Loucy (cell line): ENCODE data around the gene DCAF6.

Source experiments
- H2AFZ ChIP-seq: fragments of 200-600 bp; sonication (generic); 2 replicates; pipeline ENCODE4 v1.6.0; 2016; ENCODE audit warnings: antibody characterized with exemption, mild to moderate bottlenecking, low read length, moderate library complexity
- H3F3A ChIP-seq: fragments of 200-600 bp; 2 replicates; pipeline ENCODE4 v1.6.0; 2016; ENCODE audit warnings: antibody characterized with exemption, low read depth, mild to moderate bottlenecking
- H3K27me3 ChIP-seq: fragments of 200-600 bp; sonication (generic); 2 replicates; pipeline ENCODE4 v1.6.1; 2014; ENCODE audit warnings: low read length, mild to moderate bottlenecking; ENCODE audit not compliant: insufficient read depth, poor library complexity, severe bottlenecking
- H3K36me3 ChIP-seq: fragments of 200-600 bp; sonication (generic); 2 replicates; pipeline ENCODE4 v1.6.1; 2016; ENCODE audit warnings: low read length; ENCODE audit not compliant: insufficient read depth
- H3K4me1 ChIP-seq: fragments of 200-600 bp; sonication (generic); 2 replicates; pipeline ENCODE4 v1.5.1; 2014; ENCODE audit warnings: low read length, mild to moderate bottlenecking; ENCODE audit not compliant: insufficient read depth, poor library complexity, severe bottlenecking
- H3K4me2 ChIP-seq: fragments of 200-600 bp; sonication (generic); 2 replicates; pipeline ENCODE4 v1.6.0; 2014; ENCODE audit warnings: antibody characterized with exemption, low read length, low read depth, mild to moderate bottlenecking; ENCODE audit not compliant: poor library complexity, severe bottlenecking
- H3K4me3 ChIP-seq: fragments of 200-600 bp; sonication (generic); 2 replicates; pipeline ENCODE4 v1.5.1; 2014; ENCODE audit warnings: low read length, mild to moderate bottlenecking, mixed read lengths; ENCODE audit not compliant: poor library complexity, severe bottlenecking
- H3K79me2 ChIP-seq: fragments of 200-600 bp; sonication (generic); 2 replicates; pipeline ENCODE4 v1.6.1; 2014; ENCODE audit warnings: low read length; ENCODE audit not compliant: insufficient read depth
- H3K9ac ChIP-seq: fragments of 200-600 bp; sonication (generic); 2 replicates; pipeline ENCODE4 v1.6.0; 2014; ENCODE audit warnings: mild to moderate bottlenecking, low read depth, low read length, moderate library complexity; ENCODE audit not compliant: poor library complexity, severe bottlenecking
- H3K9me2 ChIP-seq: fragments of 200-600 bp; sonication (generic); replicated peaks from 2 replicates; pipeline ENCODE4 v1.6.1; 2016; ENCODE audit warnings: low read depth, low read length, mixed read lengths
- H3K9me3 ChIP-seq: fragments of 200-600 bp; sonication (generic); 2 replicates; pipeline ENCODE4 v1.6.1; 2014; ENCODE audit warnings: mild to moderate bottlenecking, antibody characterized with exemption, low read length, low read depth; ENCODE audit not compliant: insufficient read depth
- H4K20me1 ChIP-seq: fragments of 200-600 bp; sonication (generic); 2 replicates; pipeline ENCODE4 v1.6.0; 2014; ENCODE audit warnings: antibody characterized with exemption, low read length, mild to moderate bottlenecking; ENCODE audit not compliant: insufficient read depth, poor library complexity, severe bottlenecking
- EZH2phosphoT487 ChIP-seq: fragments of 200-600 bp; IDR thresholded peaks from 2 replicates; pipeline ENCODE4 v1.6.1; 2018; ENCODE audit warnings: antibody characterized with exemption, mild to moderate bottlenecking, moderate library complexity, borderline replicate concordance
- TF ChIP-seq, protein P1 (sequence below): fragments of 200-600 bp; sonication (generic); conservative IDR thresholded peaks from 2 replicates; pipeline ENCODE4 v1.5.1; 2014; ENCODE audit warnings: mild to moderate bottlenecking, antibody characterized with exemption, low read length

Gene DCAF6

DNA sequence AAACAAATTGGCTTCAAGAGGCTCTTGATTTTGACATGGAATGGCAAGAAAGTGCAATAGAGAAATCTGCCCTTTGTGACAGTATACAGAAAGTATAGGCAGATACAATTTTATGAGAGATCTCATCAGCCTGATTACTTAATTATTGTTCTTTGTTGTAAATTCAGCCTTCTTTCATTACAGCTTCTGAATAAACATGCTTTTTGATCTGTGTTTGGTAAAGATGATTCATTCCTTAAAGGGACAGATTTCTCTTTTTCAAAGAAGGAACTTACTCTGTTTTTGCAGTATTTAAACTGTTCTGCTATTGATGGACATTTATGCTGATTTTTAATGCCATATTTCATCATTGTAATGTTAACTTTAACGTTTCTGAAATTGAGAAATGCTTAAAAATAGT, 14.1 kb downstream of the DCAF6 start:
- TF ChIP-seq, protein P1, sequence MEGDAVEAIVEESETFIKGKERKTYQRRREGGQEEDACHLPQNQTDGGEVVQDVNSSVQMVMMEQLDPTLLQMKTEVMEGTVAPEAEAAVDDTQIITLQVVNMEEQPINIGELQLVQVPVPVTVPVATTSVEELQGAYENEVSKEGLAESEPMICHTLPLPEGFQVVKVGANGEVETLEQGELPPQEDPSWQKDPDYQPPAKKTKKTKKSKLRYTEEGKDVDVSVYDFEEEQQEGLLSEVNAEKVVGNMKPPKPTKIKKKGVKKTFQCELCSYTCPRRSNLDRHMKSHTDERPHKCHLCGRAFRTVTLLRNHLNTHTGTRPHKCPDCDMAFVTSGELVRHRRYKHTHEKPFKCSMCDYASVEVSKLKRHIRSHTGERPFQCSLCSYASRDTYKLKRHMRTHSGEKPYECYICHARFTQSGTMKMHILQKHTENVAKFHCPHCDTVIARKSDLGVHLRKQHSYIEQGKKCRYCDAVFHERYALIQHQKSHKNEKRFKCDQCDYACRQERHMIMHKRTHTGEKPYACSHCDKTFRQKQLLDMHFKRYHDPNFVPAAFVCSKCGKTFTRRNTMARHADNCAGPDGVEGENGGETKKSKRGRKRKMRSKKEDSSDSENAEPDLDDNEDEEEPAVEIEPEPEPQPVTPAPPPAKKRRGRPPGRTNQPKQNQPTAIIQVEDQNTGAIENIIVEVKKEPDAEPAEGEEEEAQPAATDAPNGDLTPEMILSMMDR: no peak
- no peak for TF ChIP-seq EZH2phosphoT487
- Histone ChIP-seq H3K79me2 (peaks cover 62% of the 10 kb centered on the region), H4K20me1 (peaks cover 24% of the 10 kb centered on the region)

DNA sequence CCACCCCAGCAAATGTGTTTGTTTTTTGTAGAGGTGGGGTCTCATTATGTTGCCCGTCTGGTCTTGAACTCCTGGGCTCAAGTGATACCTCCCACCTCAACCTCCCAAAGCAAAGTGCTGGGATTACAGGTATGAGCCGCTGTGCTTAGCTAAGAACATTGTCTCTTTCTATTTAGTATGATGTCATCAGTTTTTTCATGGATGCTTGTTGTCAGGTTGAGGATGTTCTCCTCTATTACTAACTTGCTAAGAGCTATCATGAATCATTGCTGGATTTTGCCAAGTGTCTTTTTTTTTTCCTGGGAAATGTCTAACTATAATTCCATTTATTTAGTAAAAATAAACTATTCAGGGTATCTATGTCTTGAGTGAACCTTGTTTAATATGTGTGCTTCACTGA, 19.4 kb downstream of the DCAF6 start:
- Histone ChIP-seq H3K9ac (no peak overlapping the region), H3K4me1 (peaks cover 2% of the 10 kb centered on the region), H3K9me2 (no peaks in the 10 kb centered on the region), H3K36me3 (peaks cover 40% of the 10 kb centered on the region), H3F3A (no peaks in the 10 kb centered on the region), H4K20me1 (peaks cover 3% of the 10 kb centered on the region), H3K9me3 (0 out of 2 replicates have a peak, but pooled peaks cover 5% of the 10 kb centered on the region), H3K27me3 (no peaks in the 10 kb centered on the region), H3K4me2 (no peak overlapping the region), H3K4me3 (no peak overlapping the region), H3K79me2 (peaks cover 60% of the 10 kb centered on the region; the same call in 1 of the 2 replicates), H2AFZ (no peak overlapping the region)
- TF ChIP-seq, protein P1: no peak
- TF ChIP-seq EZH2phosphoT487: no peak

More for the DNA sequence above, 14.1 kb downstream of the DCAF6 start:
- no peaks in the 10 kb centered on the region for H3K27me3 ChIP-seq
- H3K4me2 ChIP-seq: peak overlapping the region; percentile 37
- H3K4me3 ChIP-seq: no peak overlapping the region
- 0 out of 2 replicates have a peak, but pooled peaks cover 3% of the 10 kb centered on the region for H3K9me3 ChIP-seq
- no peaks in the 10 kb centered on the region for H3K9me2 ChIP-seq
- no peak overlapping the region for H3K9ac ChIP-seq
- H3K4me1 ChIP-seq: peaks cover 46% of the 10 kb centered on the region
- H3F3A ChIP-seq: no peaks in the 10 kb centered on the region
- peaks cover 30% of the 10 kb centered on the region for H3K36me3 ChIP-seq
- no peak overlapping the region for H2AFZ ChIP-seq

- no peak overlapping the region for H3K4me3 ChIP-seq
- H3K27me3 ChIP-seq: no peaks in the 10 kb centered on the region
- H3K9me2 ChIP-seq: no peaks in the 10 kb centered on the region
- H3K9me3 ChIP-seq: 0 out of 2 replicates have a peak, but pooled peaks cover 5% of the 10 kb centered on the region
- H4K20me1 ChIP-seq: no peaks in the 10 kb centered on the region
- H2AFZ ChIP-seq: no peak overlapping the region
- no peak for TF ChIP-seq EZH2phosphoT487
- TF ChIP-seq, protein P1: no peak
- H3K4me2 ChIP-seq: no peak overlapping the region
- H3K79me2 ChIP-seq: peaks cover 70% of the 10 kb centered on the region; the same call in 1 of the 2 replicates
- H3K36me3 ChIP-seq: peaks cover 39% of the 10 kb centered on the region
- no peaks in the 10 kb centered on the region for H3K4me1 ChIP-seq
- no peaks in the 10 kb centered on the region for H3F3A ChIP-seq
- H3K9ac ChIP-seq: no peak overlapping the region
These were observed 21.2 kb downstream of the DCAF6 start for GRCh38 chr1:167957710-167958109.
